LNCaP clone FGC (cell line): ENCODE results near the gene LRP8.

Experiments used
- DNase-seq: peaks from one replicate; pipeline ENCODE4 v3.0.0-alpha.2; 2011; ENCODE audit warnings: low read depth
- H3K4me3 ChIP-seq: 2 replicates; pipeline ENCODE4 v1.5.1; 2011; ENCODE audit warnings: mild to moderate bottlenecking, low read depth, low read length, control low read depth
- TF ChIP-seq, protein P1 (sequence below): IDR thresholded peaks from 2 replicates; pipeline ENCODE4 v1.5.1; 2012; ENCODE audit warnings: mild to moderate bottlenecking; ENCODE audit not compliant: control insufficient read depth, insufficient read depth; ENCODE audit errors: extremely low read depth

The LRP8 gene

DNA sequence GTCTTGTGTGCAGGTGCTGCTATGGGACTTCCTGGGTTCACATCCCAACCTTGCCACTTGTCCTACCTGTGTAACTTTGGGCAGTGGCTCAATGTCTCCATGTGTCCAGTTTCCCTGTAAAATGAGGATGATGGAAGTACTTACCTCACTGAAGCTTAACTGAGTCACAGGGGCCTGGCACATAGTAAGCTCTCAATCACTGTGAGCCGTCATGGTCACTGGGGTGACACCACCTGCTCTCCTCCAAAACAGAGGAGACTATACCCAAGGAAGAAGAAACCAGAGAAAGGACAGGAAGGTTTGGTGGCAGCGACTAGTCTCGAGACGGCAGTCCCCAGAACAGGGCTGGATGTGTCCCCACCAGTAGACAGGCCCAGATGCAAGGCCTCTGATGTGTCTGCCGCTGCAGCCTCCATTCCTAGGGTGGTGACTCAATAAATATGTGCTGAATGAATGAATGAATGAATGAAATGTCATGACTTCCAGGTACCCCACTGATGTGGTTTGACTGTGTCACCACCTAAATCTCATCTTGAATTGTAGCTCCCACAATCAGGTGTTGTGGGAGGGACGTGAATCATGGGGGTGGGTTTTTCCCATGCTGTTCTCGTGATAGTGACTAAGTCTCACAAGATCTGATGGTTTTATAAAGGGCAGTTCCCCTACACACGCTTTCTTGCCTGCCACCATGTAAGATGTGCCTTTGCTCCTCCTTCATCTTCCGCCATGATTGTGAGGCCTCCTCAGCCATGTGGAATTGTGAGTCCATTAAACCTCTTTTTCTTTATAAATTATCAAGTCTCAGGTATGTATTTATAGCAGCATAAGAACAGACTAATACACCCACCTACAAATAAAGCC is 13.0 kb upstream of the LRP8 start:
- TF ChIP-seq, protein P1, sequence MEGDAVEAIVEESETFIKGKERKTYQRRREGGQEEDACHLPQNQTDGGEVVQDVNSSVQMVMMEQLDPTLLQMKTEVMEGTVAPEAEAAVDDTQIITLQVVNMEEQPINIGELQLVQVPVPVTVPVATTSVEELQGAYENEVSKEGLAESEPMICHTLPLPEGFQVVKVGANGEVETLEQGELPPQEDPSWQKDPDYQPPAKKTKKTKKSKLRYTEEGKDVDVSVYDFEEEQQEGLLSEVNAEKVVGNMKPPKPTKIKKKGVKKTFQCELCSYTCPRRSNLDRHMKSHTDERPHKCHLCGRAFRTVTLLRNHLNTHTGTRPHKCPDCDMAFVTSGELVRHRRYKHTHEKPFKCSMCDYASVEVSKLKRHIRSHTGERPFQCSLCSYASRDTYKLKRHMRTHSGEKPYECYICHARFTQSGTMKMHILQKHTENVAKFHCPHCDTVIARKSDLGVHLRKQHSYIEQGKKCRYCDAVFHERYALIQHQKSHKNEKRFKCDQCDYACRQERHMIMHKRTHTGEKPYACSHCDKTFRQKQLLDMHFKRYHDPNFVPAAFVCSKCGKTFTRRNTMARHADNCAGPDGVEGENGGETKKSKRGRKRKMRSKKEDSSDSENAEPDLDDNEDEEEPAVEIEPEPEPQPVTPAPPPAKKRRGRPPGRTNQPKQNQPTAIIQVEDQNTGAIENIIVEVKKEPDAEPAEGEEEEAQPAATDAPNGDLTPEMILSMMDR = no peak
- no peak for DNase-seq
- no peak overlapping the region for H3K4me3 ChIP-seq

DNA sequence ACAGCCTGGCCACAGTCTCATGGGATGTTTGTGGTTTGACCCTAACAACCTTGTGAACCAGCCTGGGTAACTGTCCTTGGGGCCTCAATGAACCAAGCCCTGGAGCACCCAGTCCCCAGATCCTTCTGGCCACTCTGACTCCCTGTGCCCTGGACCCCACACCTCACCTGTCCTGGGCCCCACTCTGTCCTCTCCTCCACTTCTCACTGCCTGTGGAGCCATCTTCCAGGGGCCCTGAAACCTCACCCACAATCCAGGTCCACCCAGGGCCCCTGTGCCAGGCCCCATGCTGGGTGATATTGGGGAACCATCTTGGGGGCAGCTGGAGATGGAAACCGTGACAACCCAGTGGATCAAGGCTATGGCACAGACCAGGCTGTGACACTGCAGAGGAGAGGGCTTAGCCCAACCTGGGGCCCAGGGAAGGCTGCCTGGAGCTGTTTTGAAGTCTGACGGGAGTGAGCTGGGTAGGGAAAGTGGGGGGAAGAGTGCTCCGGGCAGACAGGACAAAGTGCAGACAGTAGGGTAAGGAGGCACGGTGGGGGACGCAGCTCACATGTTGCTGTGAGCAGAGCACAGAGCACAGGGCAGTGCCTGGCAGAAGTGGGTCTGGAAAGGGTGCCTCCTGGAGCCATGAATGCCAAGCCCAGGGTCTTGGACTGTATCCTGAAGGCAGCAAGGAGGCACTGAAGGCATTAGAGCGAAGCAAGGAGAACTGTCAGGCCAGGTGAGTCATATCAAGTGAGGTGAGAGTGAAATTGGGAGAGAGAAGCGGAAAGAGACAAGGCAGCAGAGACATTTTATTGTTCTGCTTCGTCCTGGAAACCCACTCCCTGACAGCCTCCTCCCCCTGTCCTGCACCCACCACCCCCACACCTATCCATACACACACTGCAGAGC is 12.1 kb upstream of the LRP8 start:
- TF ChIP-seq, protein P1 = no peak
- DNase-seq = no peak
- no peak overlapping the region for H3K4me3 ChIP-seq

DNA sequence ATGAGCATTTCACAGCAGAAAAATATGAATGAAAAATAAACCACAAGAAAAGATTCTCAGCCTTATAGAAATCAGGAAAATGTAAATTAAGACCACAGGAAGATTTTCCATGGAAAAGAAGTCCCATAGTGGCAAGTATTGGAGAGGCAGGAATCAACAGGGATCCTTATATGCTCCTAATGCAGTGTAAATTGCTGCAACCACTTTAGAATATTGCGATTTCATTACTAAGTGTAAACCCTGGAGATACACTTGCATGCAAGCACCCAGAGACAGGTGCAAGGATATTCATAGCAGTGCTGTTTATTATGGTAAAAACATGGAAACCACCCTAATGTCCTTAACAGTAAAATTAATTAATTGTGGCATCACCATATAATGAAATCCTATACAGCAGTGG is 10.6 kb upstream of the LRP8 start:
- TF ChIP-seq, protein P1 = no peak
- no peak overlapping the region for H3K4me3 ChIP-seq
- DNase-seq = no peak

DNA sequence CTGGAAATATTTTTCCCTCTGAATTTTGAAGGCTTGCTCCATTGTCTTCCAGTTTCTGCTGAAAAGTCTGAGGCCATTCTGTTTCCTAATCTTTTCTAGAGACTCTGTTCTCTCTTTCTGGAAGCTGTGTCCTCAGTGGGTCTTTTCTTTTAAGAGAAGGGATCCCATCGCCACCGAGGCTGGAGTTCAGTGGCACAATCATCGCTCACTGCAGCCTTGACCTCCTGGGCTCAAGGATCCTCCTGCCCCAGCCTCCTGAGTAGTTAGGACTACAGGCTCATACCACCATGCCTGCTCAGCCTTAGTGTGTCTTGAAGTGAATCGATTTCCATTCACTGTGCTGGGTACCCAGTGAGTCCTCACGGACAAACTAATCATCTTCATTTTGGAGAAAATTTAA is 9.6 kb upstream of the LRP8 start:
- no peak overlapping the region for H3K4me3 ChIP-seq
- TF ChIP-seq, protein P1 = no peak
- no peak for DNase-seq

DNA sequence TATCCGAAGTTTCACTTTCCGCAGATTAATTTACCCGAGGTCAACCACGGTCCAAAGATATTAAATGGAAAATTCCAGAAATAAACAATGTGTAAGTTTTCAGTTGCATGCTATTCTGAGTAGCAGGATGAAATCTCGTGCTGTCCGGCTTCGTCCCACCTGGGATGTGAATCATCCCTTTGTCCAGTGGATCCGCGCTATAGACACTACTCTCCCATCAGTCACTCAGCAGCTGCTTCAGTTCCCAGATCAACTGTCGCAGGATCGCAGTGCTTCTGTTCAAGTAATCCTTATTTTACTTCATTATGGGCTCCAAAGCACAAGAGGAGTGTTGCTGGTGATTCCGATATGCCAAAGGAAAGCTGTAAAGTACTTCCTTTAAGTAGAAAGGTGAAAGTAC is 8.3 kb upstream of the LRP8 start:
- DNase-seq = no peak
- no peak overlapping the region for H3K4me3 ChIP-seq
- TF ChIP-seq, protein P1 = no peak

DNA sequence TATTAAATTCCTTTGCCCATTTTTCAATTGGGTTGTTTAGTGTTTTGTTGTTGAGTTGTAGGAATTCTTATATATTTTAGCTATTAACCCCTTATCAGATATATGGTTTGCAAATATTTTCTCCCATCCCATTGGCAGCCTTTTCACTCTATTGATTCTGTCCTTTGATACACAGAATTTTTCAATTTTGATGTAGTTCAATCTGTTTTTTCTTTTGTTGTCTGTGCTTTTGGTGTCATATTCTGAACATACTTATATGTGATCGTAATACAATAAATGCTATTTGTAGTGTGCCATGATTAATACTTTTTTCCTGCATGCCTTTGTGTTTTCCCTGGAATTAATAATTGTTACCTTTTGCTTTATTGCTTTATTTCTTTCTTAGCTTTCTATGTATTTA is 7.8 kb upstream of the LRP8 start:
- DNase-seq = no peak
- H3K4me3 ChIP-seq = no peak overlapping the region
- TF ChIP-seq, protein P1 = no peak

DNA sequence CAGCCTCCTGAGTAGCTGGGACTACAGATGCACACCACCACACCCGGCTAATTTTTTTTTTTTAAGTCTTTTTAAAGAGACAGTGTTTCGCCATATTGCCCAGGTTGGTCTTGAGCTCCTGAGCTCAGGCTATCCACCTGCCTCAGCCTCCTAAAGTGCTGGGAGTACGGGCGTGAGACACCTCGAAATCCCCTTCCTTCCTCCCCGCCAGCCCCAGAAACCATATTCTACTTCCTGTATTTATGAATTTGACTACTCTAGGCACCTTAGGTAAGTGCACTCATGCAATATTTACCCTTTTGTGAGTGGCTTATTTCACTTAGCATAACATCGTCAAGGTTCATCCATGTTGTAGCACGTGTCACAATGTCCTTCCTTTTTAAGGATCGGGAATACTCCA is 6.9 kb upstream of the LRP8 start:
- H3K4me3 ChIP-seq = no peak overlapping the region
- TF ChIP-seq, protein P1 = no peak
- no peak for DNase-seq
